ENCODE measurements around the gene NEU2. TPM values are rescaled to one million over a fixed set of nuclear protein-coding genes. Genes with fewer than 3 reads are reported as not detected.

Gene NEU2
- total and polyA plus RNA-seq, 4 donors: not detected

DNA sequence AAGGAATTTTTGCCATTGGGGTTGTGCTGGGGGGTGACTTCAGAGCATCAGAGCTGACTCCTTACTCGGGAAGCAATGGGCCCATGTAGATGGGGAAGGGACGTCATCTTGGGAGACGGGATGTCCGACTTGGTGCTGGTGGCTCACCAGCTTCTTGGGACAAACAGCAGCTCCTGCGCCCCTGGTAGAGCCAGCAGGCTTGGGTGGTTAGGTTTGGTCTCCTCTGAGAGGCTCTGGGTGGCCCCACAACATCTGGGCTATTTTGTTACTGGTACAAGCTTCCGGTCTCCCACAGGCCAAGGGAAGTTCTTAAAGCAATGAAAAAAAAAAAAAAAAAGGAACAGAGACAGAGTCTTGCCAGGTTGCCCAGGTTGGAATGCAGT lies 21.2 kb upstream of the NEU2 start (continued):
- TF ChIP-seq, protein P1, sequence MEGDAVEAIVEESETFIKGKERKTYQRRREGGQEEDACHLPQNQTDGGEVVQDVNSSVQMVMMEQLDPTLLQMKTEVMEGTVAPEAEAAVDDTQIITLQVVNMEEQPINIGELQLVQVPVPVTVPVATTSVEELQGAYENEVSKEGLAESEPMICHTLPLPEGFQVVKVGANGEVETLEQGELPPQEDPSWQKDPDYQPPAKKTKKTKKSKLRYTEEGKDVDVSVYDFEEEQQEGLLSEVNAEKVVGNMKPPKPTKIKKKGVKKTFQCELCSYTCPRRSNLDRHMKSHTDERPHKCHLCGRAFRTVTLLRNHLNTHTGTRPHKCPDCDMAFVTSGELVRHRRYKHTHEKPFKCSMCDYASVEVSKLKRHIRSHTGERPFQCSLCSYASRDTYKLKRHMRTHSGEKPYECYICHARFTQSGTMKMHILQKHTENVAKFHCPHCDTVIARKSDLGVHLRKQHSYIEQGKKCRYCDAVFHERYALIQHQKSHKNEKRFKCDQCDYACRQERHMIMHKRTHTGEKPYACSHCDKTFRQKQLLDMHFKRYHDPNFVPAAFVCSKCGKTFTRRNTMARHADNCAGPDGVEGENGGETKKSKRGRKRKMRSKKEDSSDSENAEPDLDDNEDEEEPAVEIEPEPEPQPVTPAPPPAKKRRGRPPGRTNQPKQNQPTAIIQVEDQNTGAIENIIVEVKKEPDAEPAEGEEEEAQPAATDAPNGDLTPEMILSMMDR (IDR thresholded peaks at IDR 0.05; ENCODE audit: low read depth, low read length, missing input control): no peak
- no peak for TF ChIP-seq JUND (IDR thresholded peaks at IDR 0.05)
- TF ChIP-seq, protein P2, sequence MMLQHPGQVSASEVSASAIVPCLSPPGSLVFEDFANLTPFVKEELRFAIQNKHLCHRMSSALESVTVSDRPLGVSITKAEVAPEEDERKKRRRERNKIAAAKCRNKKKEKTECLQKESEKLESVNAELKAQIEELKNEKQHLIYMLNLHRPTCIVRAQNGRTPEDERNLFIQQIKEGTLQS (IDR thresholded peaks at IDR 0.05): no peak

DNA sequence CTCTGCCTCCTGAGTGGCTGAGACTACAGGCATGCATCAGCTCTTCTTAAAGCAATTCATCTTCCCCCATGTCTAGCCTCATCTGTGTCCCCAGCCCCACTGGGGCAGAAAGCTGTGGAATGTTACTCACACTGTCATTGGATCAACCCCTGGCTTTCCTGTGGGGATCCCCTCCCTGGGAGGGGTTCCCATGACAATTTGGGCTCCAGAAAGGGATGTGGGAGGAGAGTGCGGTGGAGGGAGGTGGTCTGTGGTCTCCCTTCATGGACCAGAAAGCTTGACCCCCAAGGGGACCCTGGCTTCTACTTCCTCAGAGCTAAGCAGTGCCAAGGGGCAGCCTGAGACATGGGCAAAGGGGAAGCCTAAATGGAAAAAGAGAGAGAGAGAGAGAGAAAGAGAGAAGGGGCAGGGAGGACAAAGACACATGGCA lies 20.8 kb upstream of the NEU2 start:
- 83% methylated on average over 1 of the region's 1 CpG for WGBS
- H3K9me3 ChIP-seq (ENCODE audit: control insufficient read depth in 4 of 4, low read length in 3 of 4): no peaks in the 10 kb centered on the region
- peak overlapping the region; percentile 54 to 64 (median 63) for H3K4me3 ChIP-seq (ENCODE audit: low read depth in 1 of 3, low read length in 3 of 3)
- peak overlapping the region; percentile 85 to 86 for H3K27ac ChIP-seq (ENCODE audit: low read depth in 1 of 2, low read length in 2 of 2)
- no peaks in the 10 kb centered on the region for H3K27me3 ChIP-seq (ENCODE audit: control insufficient read depth in 4 of 4, insufficient read depth in 4 of 4, low read length in 3 of 4)
- peaks cover 13 to 37% (median 21%) of the 10 kb centered on the region in 4 donors for H3K4me1 ChIP-seq (ENCODE audit: control insufficient read depth in 4 of 4, insufficient read depth in 4 of 4, low read length in 3 of 4)
- DNase-seq (ENCODE audit: low spot score): peak; percentile 27
- TF ChIP-seq, protein P3, sequence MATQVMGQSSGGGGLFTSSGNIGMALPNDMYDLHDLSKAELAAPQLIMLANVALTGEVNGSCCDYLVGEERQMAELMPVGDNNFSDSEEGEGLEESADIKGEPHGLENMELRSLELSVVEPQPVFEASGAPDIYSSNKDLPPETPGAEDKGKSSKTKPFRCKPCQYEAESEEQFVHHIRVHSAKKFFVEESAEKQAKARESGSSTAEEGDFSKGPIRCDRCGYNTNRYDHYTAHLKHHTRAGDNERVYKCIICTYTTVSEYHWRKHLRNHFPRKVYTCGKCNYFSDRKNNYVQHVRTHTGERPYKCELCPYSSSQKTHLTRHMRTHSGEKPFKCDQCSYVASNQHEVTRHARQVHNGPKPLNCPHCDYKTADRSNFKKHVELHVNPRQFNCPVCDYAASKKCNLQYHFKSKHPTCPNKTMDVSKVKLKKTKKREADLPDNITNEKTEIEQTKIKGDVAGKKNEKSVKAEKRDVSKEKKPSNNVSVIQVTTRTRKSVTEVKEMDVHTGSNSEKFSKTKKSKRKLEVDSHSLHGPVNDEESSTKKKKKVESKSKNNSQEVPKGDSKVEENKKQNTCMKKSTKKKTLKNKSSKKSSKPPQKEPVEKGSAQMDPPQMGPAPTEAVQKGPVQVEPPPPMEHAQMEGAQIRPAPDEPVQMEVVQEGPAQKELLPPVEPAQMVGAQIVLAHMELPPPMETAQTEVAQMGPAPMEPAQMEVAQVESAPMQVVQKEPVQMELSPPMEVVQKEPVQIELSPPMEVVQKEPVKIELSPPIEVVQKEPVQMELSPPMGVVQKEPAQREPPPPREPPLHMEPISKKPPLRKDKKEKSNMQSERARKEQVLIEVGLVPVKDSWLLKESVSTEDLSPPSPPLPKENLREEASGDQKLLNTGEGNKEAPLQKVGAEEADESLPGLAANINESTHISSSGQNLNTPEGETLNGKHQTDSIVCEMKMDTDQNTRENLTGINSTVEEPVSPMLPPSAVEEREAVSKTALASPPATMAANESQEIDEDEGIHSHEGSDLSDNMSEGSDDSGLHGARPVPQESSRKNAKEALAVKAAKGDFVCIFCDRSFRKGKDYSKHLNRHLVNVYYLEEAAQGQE (IDR thresholded peaks at IDR 0.05): no peak
- TF ChIP-seq RAD21 (IDR thresholded peaks at IDR 0.05) (no peak), SP1 (IDR thresholded peaks at IDR 0.05) (no peak), EGR1 (IDR thresholded peaks at IDR 0.05; ENCODE audit: low read depth in 2 of 2) (no peak), TAF1 (conservative IDR thresholded peaks at IDR 0.05) (no peak), HNF4A (conservative IDR thresholded peaks at IDR 0.05) (no peak), GABPA (IDR thresholded peaks at IDR 0.05 in 1 of 2, conservative IDR thresholded peaks at IDR 0.05 in 1 of 2) (no peak), HNF4G (IDR thresholded peaks at IDR 0.05) (no peak), JUND (IDR thresholded peaks at IDR 0.05) (no peak), NR2F2 (IDR thresholded peaks at IDR 0.05) (no peak), FOXA2 (IDR thresholded peaks at IDR 0.05) (no peak), YY1 (IDR thresholded peaks at IDR 0.05) (no peak), RXRA (IDR thresholded peaks at IDR 0.05) (no peak), FOXA1 (IDR thresholded peaks at IDR 0.05) (no peak)
- TF ChIP-seq, protein P2 (IDR thresholded peaks at IDR 0.05): no peak
- TF ChIP-seq, protein P4, sequence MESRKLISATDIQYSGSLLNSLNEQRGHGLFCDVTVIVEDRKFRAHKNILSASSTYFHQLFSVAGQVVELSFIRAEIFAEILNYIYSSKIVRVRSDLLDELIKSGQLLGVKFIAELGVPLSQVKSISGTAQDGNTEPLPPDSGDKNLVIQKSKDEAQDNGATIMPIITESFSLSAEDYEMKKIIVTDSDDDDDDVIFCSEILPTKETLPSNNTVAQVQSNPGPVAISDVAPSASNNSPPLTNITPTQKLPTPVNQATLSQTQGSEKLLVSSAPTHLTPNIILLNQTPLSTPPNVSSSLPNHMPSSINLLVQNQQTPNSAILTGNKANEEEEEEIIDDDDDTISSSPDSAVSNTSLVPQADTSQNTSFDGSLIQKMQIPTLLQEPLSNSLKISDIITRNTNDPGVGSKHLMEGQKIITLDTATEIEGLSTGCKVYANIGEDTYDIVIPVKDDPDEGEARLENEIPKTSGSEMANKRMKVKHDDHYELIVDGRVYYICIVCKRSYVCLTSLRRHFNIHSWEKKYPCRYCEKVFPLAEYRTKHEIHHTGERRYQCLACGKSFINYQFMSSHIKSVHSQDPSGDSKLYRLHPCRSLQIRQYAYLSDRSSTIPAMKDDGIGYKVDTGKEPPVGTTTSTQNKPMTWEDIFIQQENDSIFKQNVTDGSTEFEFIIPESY (IDR thresholded peaks at IDR 0.05): no peak
- TF ChIP-seq, protein P5, sequence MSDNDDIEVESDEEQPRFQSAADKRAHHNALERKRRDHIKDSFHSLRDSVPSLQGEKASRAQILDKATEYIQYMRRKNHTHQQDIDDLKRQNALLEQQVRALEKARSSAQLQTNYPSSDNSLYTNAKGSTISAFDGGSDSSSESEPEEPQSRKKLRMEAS (IDR thresholded peaks at IDR 0.05): no peak
- TF ChIP-seq, protein P1 (IDR thresholded peaks at IDR 0.05; ENCODE audit: low read depth, low read length, missing input control): no peak
- H3K36me3 ChIP-seq (ENCODE audit: control insufficient read depth in 4 of 4, insufficient read depth in 3 of 4, low read depth in 1 of 4, low read length in 3 of 4): peaks cover 0 to 1% (median 0%) of the 10 kb centered on the region in 4 donors
- H3K9ac ChIP-seq (ENCODE audit: low read depth in 1 of 2, low read length in 2 of 2): peak overlapping the region; percentile 52 to 77
